Right hindlimb (tissue), 1 donor: Measurements from ENCODE around the gene SPINK4.
A peak's percentile ranks its signal among the peaks of the same experiment; 100 is the strongest.

ENCODE experiments used
- DNase-seq: peaks from one replicate; pipeline ENCODE4 v3.0.0-alpha.2; 2018

The SPINK4 gene

DNA sequence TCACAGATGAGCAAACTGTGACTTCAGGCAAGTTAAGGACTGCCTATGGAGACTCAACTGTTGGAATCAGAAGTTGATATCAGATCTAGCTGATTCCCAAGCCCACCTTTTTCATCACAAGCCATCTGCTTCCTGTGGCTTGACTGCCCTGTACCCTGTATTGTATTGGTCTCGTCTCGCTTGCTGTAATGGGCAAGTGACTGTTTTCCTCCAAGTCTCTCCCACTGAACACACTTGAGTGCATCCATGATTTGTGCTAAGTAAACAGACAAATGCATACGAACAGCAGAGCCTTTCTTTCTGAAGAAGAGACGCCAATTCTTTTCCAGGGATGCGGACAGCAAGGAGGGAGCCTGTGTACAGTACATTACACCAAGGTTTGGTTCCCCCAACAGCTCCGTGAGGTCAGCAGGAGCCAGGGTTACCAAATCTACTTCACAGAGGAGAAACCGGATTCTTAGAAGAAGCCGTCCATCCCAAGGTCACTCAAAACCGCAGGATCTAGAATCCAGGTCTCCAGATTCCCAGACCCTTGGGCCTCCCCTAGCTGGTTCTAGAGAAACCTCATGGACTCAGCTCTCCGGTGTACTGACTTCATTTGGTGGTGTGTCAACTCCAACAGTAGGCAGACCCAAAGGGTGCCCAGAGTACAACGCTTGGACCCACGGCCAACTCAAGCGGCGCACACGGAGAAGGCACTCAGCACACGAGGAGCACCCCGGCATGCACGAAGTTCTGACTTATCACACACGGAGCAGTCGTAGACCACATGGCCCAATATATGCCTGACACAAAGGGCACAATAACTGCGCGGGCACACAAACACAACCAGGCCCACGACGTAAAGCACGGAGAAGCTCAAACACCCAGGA, 23.4 kb downstream of the SPINK4 start:
- DNase-seq: no peak

DNA sequence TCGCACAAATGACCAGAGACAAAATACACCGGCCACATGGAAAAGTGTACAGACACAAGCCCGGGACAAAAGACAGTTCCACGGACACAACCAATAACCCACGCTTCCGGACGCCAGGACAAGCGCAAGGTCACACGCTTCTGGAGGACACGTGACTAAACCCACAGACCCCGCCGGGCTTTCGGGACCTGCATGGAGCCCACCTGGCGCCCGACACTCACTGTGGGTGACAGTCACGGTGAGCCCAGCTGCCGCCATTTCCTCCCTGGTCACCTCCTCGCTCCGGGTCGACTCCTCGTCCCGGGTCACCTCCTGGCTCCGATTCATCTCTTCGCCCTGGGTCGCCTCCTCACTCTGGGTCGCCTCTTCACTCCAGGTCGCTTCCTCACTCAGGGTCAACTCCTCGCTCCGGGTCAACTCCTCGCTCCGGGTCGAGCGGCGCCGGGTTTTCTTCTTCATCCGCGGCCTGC, 24.1 kb downstream of the SPINK4 start:
- peak; percentile 64 for DNase-seq

DNA sequence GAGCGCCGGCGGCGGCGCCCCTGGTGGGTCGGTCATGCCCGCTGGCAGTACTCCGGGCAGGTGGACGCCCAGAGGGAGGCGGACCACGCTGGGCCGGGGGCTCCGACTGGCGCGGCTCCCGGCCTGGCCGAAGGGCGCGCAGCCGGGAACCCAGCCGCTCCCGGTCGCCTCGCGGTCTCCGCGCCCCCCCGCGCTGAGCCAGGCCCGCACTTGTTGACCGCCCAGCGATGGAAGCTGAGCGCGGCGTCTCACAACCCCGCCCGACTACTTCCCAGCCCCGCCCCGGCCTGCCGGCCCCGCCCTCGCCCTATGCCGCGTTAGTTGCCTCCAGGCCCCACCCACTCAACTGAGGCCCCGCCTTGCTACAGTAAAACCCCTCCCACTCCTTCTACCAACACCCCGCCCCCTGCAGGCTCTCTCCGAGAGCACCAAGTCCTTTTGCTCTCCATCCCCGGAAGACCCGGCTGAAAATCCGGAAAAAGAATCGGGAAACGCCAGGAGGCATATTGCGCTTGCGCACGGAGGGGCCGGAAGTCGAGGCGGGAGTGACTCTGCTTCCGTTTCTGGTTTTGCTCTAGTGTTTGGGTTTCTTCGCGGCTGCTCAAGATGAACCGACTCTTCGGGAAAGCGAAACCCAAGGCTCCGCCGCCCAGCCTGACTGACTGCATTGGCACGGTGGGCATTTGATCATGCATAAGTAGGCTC, 24.7 kb downstream of the SPINK4 start, which contains the start of the genes BAG1 and CHMP5:
BAG1 (minus strand) TSS at position 236 of the 705 bp plus-strand sequence.
CHMP5 (plus strand) TSS at position 577 of the 705 bp plus-strand sequence; CDS start at position 607, 30 bp downstream.
- peak; percentile 100 for DNase-seq

DNA sequence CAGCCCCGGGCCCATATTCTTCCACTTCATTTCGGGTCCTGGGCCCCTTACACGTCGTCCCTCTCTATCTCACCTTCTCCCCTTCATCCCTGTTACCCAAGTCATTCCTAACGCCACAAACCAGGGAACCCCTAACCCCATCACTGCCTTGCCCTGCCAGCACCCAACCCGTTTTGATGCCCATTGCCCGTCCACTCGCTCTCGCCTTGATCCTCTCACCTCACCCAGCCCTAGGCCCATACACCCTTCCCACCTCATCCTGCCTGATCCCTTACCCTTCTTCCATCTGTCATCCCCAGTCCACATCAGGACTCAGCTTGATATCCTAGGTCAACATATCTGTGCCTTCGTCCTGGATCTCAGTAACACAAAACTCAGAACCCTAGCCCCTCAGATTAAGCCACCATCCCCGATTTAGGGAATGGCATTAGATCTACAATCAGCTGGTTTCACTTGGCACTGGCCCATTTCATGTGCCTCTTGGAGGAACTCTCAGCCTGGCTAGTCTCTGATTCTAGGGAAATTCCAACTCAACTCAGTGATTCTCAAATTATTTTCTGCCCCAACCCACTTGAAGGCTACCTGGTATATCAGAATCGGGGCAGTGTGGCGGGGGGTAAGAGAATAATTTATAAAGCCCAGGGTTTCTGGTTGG, 25.4 kb downstream of the SPINK4 start:
- DNase-seq: no peak

DNA sequence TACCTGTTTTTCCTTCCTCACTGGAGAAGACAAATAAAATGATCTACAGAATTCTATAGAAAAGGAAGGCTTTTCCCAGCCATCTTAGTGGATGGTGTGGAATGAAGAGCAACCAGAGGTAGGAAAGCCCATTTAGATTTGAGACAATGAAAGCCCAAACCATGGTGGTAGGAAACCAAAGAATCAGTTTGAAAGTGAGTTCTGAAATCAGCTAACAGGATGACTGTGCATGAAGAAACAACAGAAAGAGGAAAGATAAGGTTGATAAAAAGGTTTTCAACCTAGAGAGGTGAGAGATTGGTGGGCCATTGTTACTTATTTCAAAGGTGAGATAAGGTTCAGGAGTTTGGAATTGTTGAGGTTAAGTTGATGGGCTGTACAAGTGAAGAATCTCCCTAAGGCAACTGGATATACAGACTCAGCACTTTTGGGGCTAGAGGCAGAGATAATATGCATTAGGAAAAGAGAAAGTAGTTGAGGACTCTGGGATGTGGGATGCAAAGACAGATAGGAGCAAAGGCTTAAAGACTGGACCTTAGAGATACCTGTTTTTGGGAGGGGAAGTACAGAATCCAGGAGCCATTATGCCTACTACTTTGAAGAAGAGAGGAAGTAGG, 27.3 kb downstream of the SPINK4 start:
- no peak for DNase-seq

DNA sequence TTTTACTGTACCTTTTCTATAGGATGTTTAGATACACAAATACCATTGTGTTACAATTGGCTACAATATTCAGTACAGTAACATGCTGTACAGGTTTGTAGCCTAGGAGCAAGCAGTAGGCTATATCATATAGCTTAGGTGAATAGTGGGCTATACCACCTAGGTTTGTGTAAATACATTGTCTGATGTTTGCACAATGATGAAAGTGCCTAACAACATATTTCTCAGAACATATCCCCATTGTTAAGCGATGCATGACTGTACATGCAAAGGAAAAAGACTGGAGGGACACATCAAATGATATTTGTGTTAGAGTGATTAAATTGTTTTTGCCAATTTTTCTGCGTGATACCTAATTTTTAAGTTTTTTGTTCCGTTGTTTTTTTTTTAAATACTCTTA, 30.2 kb downstream of the SPINK4 start:
- no peak for DNase-seq

DNA sequence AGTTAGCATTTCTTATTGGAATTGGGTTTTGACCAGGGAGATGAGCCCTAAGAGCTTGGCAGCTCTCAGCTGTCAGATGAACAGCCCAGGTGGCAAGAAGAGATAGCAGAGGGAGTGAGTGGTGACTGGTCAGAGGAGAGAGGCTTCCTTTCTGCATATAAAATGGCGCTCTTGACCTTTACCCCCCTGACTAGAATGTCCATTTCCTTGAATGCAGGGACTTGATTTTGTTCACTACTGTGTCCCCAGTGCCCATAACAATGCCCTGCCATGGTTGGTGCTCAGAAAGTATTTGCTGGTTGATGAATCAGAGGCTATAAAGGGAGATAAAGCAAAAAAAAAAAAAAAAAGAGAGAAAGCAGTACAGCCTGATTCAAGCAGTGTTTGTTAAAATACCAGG, 32.1 kb downstream of the SPINK4 start:
- DNase-seq: no peak

DNA sequence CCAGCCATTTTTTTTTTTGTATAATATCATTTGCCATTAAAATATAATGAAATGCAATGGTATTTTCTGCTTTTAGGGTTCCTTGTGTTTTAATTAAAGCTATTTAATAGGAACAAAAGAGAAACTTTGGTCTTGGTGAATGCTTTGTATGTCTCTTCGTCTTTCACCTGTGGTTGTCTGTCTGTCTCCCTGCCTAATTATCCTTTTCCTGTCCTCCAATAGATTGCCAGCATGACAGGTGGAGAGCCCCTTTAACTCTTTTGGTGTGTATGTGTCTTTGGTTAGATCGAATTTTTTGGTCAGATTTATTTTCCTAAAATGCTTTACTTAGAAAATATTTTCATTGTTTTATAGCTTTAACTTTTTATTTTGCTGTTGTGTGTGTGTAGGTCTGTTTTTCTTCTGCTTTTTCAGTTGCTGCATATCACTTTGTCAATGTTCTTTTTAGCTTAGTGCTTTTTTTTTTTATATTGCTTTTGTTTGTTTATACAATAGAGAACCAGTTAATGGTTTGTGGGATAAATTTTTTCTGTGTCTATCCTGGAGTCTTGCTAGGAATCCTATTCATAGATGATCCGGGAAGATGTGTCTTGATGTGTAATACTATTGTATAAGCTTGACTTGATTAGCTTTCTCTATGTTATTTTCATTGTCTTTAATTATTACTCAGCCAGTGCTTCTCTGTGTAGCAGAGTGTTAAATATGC, 33.5 kb downstream of the SPINK4 start:
- DNase-seq: no peak

DNA sequence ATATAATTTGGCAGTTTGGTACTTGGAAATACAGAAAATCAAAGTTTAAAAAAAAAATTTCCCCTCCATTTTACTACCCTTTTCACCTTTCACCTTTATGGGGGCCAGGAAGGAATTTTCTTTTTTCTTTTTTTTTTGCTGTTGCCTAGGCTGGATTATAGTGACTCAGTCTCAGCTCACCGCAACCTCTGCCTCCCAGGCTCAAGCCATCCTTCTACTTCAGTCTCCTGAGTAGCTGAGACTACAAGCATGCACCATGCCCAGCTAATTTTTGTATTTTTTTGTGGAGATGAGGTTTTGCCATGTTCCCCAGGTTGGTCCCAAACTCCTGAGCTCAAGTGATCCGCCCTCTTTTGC, 34.0 kb downstream of the SPINK4 start:
- no peak for DNase-seq

DNA sequence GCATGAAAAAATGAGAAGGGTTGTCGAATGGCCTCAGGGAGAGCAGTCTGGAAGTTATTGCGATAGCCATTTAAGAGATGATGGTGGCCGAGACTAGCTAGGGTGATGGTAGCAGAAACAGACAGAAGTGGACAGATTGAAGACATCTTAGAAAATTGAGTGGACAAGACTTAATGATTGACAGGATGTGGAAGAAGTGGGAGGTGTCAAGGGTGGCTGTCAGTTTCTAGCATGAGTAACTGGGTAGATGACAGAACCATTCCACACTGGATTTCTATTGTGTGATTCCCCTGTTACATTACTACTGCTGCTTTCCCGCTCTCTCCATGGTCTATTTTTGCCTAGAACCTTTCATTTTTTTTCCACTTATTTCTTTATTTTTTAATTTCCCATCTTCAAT, 37.5 kb downstream of the SPINK4 start:
- no peak for DNase-seq

DNA sequence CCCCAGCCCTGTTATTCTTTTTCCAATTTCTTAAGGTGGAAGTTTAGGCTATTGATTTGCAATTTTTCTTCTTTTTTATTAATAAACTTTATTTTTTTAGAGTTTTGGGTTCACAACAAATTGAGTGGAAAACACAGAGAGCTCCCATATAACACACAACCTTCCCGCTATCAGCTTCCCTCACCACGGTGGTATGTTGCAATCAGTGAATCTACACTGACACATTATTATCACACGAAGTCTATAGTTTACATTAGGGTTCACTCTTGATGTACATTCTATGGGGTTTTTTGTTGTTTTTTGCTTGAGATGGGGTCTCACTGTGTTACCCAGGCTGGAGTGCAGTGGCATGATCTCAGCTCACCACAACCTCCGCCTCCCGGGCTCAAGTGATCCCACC, 45.5 kb downstream of the SPINK4 start:
- no peak for DNase-seq

DNA sequence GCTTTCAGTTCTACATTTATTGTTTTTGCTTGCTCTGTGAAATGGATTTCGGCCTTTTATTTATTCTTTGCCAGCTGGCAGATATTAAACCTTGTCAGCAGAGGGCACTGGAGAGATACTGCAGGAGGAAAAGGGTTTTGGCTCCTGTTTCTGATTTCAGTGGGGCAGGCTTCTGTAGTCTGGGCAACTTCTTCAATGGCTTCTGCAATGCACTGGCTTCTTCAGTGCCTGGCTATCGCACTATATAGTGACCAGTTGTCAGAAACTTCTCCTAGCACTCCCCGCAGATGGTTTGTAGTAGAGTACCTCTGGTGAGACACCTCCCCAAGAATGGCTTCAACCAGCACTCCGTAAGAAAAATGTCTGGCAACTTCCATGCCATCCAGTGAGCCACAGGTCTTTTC, 47.1 kb downstream of the SPINK4 start:
- DNase-seq: peak; percentile 33

DNA sequence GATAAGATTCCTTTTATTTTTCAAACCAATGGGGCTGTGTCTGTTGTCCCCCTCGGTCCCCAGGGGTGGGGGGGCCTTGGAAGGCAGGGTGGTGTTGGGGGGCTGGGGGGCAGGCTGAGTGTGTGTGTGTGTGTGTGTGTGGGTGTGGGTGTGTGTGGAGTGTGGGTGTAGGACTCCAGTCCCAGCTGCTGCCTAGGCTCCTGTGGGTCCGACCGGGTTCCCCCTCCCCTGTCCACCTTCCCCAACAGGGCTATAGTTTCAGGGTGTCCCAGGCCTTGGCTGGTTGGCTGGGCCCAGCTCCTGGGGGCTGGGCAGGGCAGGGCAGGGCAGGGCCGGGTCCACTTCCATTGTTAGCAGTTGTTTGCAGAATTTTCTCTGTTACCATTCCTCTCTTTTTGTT, 48.3 kb downstream of the SPINK4 start:
- peak; percentile 26 for DNase-seq

DNA sequence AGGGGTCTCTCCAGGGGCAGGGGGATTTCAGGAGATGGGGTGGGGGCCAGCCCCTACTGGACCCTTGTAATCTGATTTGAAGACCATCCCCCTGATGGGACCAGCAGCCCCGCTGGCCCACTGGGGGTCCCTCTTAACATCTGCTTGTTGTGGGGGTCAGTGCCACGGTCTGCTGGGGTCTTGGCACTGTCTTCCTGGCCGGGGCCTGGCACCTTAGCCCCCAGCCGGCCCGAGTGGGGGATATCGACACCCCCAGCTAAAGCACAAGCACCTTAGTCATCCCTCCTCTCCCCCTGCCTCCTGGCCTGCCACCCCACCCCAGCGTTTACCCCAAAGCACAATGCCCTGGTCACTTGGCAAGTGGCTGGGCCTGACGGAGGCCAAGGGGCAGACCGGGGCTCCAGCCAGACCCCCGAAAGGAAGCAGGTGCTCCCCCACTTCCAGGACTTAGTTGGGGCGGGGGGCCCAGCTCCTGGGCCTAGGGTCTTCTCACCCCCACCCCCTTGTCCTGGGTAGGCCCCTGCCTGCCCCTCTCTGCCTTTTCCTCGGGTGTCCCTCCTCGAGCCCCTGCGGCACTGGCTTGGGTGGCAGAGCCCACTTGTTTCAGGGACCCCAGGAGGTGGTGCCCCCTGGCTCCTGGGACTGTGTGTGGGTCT, 49.0 kb downstream of the SPINK4 start:
- peak; percentile 38 for DNase-seq

DNA sequence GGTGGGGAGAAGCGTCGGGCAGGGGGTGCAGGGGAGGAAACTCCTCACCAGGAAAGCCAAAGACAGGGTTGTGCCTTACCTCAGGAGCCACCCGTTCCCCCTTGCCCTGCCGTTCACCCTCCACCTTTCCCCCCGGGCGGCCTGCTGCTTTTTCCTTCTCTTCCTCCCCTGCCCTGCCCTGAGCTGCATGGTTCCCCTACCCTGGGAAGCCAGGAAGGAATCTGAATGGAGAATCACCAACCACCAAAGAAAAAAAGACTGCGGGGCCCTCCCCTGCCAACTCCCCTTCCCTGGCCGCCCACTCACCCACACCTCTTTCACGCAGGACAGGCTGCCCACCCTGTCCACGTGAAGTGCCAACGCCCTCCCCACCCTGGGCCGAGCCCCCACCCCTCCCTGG, 49.5 kb downstream of the SPINK4 start:
- DNase-seq: peak; percentile 43

DNA sequence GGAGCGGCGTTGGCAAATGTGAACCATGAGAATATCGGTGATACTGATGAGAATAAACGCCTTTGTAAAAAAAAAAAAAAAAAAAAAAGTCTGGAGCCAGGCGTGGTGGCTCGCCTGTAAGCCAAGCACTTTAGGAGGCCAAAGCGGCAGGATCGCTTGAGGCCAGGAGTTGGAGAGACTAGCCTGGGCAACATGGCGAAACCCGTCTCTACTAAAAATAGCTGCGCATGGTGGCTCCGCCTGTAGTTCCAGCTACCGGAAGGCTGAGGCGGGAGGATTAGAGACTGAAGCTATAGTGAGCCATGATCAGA, 49.9 kb downstream of the SPINK4 start:
- no peak for DNase-seq

DNA sequence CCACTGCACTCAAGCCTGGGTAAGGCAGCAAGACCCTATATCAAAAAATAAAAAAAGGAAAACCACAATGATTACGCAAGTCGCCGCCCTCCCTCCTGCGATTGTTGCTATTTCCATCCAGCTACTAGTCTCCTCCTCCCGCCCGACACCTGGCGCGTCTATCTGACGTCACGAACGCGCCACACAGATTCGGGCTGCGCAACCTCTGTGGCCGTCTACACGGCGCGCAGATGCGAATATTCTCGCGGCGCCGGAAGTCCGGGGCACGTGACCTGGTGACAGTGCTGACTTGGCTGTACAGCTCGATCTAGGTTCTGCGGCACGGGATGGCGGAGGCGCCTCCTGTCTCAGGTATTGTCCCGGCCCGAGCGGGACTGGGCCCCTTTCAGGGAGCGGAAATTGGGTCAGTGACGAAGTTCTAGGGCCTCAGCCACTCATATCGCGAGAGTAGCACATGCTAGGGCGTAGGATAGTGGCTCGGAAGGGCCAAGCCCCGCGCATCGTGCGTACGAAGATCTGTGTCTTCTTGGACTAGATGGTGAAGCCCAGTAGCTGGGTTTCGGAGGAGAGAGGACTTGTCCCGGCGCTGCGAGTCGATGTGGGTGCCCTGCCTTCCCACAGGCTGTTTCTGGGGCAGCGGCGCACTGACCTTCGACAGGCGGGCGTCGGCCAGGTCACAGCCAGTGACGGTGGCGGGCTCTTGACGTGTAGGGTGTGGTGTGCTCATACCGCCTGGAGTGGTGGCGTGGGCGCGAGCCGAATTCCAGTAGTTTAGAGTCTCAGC, 50.5 kb downstream of the SPINK4 start, which contains the start of gene NFX1:
NFX1 (plus strand) TSS at position 270 of the 784 bp plus-strand sequence; CDS start at position 327, 57 bp downstream.
- DNase-seq: peak; percentile 99

DNA sequence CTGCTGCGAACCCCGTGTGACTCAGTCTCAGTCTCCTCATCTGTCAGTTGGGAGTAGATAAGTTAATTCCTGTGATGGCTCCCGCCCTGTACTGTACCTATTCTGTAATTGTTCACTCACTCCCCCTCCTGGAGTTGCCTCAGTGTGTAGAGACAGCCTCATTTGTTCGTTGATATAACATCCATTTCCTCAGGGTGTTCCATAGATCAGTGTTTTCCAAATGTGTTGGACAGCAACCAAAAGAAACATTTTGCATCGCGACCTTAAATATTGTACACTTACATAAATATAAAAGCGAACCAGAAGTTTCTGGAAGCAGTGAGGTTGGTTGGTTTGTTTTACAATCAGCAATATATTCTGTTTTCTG, 51.0 kb downstream of the SPINK4 start:
- DNase-seq: no peak

DNA sequence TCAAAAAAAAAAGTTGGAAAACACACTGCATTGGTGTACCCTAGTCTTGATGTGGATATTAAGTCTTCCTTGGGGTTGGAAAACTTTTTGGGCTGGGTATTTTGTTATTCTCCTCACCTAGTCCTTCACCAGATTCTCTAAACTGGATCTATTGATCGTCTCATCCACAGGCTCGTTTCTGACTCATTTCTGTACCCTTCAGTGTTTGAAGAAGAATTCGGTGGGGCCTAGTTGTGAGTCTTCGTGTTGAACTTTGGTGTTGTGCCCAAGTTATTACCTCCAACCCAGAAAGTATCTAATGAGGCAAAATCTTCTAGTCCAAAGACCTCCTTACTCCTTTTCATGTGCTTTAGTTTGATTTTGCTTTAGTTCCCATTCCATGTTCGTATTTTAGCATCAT, 51.9 kb downstream of the SPINK4 start:
- no peak for DNase-seq

DNA sequence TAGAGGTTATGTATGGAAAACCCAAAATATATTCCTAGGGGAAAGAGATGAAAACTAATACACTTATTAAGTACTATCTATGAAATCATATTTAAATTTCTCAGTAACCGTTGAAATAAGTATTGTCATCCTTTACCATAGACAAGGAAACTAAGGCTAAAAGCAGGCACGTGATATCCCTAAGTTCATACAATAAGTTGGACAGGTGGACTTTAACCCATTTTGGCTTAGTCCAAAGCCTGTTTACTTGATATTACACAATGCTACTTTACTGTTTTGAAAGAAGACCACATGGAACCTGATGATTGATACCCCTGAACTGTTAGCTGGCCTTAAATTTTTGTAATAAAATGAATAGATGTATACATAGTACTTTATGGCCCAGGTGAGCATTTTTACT, 53.8 kb downstream of the SPINK4 start:
- DNase-seq: no peak
